Ovary (tissue), 9 donors: ENCODE data around the gene DUSP19. TPM values are rescaled to one million over a fixed set of nuclear protein-coding genes. Genes with fewer than 3 reads are reported as not detected.

Experiments used
- DNase-seq, 5 donors: peaks; one replicate each; pipeline ENCODE4 v3.0.0-alpha.2; 2019 to 2020
- H3K27ac ChIP-seq, 2 donors: fragments of 200-600 bp; one replicate each; pipeline versions ENCODE4 v1.5.1 to v1.8.0; 2019 to 2022
- H3K27me3 ChIP-seq: fragments of 200-600 bp; one replicate; pipeline ENCODE4 v1.8.0; 2022
- H3K36me3 ChIP-seq: fragments of 200-600 bp; sonication (generic); one replicate; pipeline ENCODE4 v1.5.1; 2019
- H3K4me1 ChIP-seq: one replicate; pipeline ENCODE4 v1.8.1; 2013; ENCODE audit warnings: mild to moderate bottlenecking, moderate library complexity; ENCODE audit not compliant: insufficient read depth
- H3K4me3 ChIP-seq: fragments of 200-600 bp; sonication (generic); one replicate; pipeline ENCODE4 v1.5.1; 2017
- H3K9me3 ChIP-seq, 2 donors: fragments of 200-600 bp in 1 of 2; sonication (generic) in 1 of 2; one replicate each; pipeline versions ENCODE4 v1.5.1 to v1.8.1; 2013 to 2019; ENCODE audit warnings: mild to moderate bottlenecking in 1 of 2, moderate library complexity in 1 of 2
- EP300 ChIP-seq: sonication (generic); formaldehyde crosslinking; IDR thresholded peaks from one replicate; pipeline ENCODE4 v1.6.1; 2017; ENCODE audit warnings: antibody characterized with exemption
- POLR2A ChIP-seq: fragments of 450-650 bp; IDR thresholded peaks from one replicate; pipeline ENCODE4 v1.6.1; 2017; ENCODE audit warnings: antibody characterized with exemption, mild to moderate bottlenecking, moderate library complexity
- WGBS, 3 donors: extraction: QIAGEN DNeasy Blood & Tissue Kit in 1 of 3; methylation state at CpG; one replicate each; pipeline versions ENCODE4 v1.1.5 to v1.1.7; 2013 to 2017; 5-methylcytosine and 5-hydroxymethylcytosine counted together
- intact Hi-C, 4 donors: fragments of 100-400 bp; cut with DNase I; formaldehyde crosslinking; loops; one replicate each; pipeline versions ENCODE4 v1.11.0 to v1.15.1; 2022 to 2023
- polyA plus RNA-seq, 2 donors: library from polyadenylated mRNA; stranded (reverse); fragments of 200-250 nt in 1 of 2; fragments of 350-450 nt in 1 of 2; fragmentation: Illumina TruSeq in 1 of 2; extraction: RNeasy Lipid Tissue Mini Kit (QIAGEN cat#74804) in 1 of 2; gene quantifications; one replicate each; pipeline ENCODE4 v1.2.3, GENCODE V29; 2013 to 2014
- total RNA-seq, 7 donors: library from RNA; depleted of rRNA in 2 of 7; stranded (reverse); fragments of >200 nt in 2 of 7; fragmentation: NEBNext Ultra II Directional in 3 of 7; extraction: Animal tissue kit (Norgen Biotek cat#: 25700) in 3 of 7; gene quantifications; one replicate each; pipeline versions ENCODE4 v1.1.0 to v1.2.4, GENCODE V29; 2016 to 2023
- TF ChIP-seq, protein P1 (sequence below), 3 donors: fragments of 450-650 bp in 2 of 3; fragments of 200-600 bp in 1 of 3; IDR thresholded peaks; one replicate each; pipeline versions ENCODE4 v1.5.1 to v1.8.0; 2016 to 2022; ENCODE audit warnings: antibody characterized with exemption in 3 of 3, mild to moderate bottlenecking in 1 of 3
- donor health status: DM: no; HTN: no; CAD: no; lungs with moderate emphysema.
- donor health status: DM: no; HTN: no; CAD: no.
- donor health status: Bipolar disorder and iron deficiency.
- donor health status: DM: yes; HTN: yes; CAD: no.
- donor health status: DM: no; HTN: no; CAD: no.
- donor health status: DM: yes; HTN: yes; CAD: no.

Gene DUSP19
- total and polyA plus RNA-seq, 9 donors = 1.4 to 5.5 (median 3.4) TPM

GRCh38 chr2:183049420-183049819 is 29.1 kb upstream of the DUSP19 start:
- Histone ChIP-seq H3K36me3 (no peaks in the 10 kb centered on the region), H3K27me3 (no peaks in the 10 kb centered on the region), H3K4me3 (no peak overlapping the region), H3K4me1 (no peaks in the 10 kb centered on the region), H3K9me3 (no peaks in the 10 kb centered on the region), H3K27ac (no peak overlapping the region)
- TF ChIP-seq POLR2A (no peak), EP300 (no peak)
- TF ChIP-seq, protein P1, sequence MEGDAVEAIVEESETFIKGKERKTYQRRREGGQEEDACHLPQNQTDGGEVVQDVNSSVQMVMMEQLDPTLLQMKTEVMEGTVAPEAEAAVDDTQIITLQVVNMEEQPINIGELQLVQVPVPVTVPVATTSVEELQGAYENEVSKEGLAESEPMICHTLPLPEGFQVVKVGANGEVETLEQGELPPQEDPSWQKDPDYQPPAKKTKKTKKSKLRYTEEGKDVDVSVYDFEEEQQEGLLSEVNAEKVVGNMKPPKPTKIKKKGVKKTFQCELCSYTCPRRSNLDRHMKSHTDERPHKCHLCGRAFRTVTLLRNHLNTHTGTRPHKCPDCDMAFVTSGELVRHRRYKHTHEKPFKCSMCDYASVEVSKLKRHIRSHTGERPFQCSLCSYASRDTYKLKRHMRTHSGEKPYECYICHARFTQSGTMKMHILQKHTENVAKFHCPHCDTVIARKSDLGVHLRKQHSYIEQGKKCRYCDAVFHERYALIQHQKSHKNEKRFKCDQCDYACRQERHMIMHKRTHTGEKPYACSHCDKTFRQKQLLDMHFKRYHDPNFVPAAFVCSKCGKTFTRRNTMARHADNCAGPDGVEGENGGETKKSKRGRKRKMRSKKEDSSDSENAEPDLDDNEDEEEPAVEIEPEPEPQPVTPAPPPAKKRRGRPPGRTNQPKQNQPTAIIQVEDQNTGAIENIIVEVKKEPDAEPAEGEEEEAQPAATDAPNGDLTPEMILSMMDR (IDR thresholded peaks at IDR 0.05) = no peak
- intact Hi-C loops = no loop called here
- DNase-seq = no peak
- 52 to 68% (median 56%) methylated on average over 5 of the region's 5 CpGs for WGBS, 3 donors

DNA sequence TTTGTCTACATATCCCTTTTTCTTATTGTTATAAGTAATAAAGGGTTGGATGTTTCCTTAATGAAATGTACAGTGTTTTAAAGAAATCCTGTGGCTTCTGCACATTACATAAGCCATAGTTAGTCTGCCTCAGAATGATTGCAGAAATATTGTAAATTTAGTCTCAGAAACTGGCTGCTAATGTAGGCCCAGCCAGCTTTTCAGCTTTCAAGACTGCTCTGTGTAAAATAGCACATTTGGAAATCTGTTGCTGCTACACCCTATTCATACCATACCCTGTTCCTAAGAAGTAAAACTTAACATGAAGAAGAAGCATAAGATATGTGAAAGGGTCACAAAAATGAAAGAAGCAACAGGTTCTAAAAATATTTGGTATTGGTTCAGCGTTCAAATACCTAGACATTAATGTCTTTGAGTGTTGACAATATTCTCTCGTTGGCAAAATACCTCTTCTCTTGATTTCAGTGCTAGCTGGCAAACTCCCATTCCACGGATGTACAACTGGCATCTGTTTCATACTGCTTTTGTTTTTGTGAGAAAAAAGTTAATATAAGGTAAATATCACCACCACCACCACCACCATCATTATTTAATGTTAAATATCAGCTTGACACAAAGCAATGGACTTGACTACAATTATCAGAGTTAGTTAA is 21.1 kb upstream of the DUSP19 start:
- DNase-seq = no peak
- Histone ChIP-seq H3K27ac (no peak overlapping the region), H3K9me3 (no peaks in the 10 kb centered on the region), H3K36me3 (no peaks in the 10 kb centered on the region), H3K4me3 (no peak overlapping the region), H3K4me1 (no peaks in the 10 kb centered on the region), H3K27me3 (no peaks in the 10 kb centered on the region)
- TF ChIP-seq, protein P1 (IDR thresholded peaks at IDR 0.05) = no peak
- TF ChIP-seq POLR2A = no peak
- no peak for TF ChIP-seq EP300
- intact Hi-C loops = no loop called here
- 31 to 52% (median 39%) methylated on average over 3 of the region's 3 CpGs for WGBS, 3 donors

DNA sequence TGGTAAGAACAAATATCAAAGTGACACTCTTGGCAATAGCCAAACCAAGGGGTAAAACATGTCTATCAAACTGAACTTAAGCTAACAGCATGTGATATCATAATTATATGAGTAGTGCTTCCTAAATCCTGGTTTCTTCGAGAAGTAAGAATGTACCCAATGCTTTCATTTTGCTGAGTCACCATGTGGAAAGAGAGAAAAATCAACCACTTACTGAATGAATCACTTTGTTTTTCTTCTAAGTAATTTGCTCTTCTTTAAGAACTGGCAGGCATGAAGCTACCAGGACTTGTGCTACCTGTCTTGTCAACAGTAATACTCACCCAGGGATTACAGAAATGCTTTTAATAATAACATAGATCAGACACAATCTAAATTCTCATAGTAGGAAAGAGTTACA is 19.0 kb upstream of the DUSP19 start:
- H3K27ac ChIP-seq = no peak overlapping the region
- H3K4me1 ChIP-seq = no peaks in the 10 kb centered on the region
- no peaks in the 10 kb centered on the region for H3K9me3 ChIP-seq
- no peak overlapping the region for H3K4me3 ChIP-seq
- no peaks in the 10 kb centered on the region for H3K36me3 ChIP-seq
- DNase-seq = no peak
- no peaks in the 10 kb centered on the region for H3K27me3 ChIP-seq
- TF ChIP-seq, protein P1 (IDR thresholded peaks at IDR 0.05) = no peak
- TF ChIP-seq POLR2A = no peak
- TF ChIP-seq EP300 = no peak
- WGBS, 3 donors = 11 to 26% (median 20%) methylated on average over 1 of the region's 1 CpG
- intact Hi-C loops = no loop called here

- intact Hi-C loops = no loop called here
- TF ChIP-seq, protein P1 (IDR thresholded peaks at IDR 0.05) = no peak
Observed at GRCh38 chr2:183060571-183061231, 17.8 kb upstream of the DUSP19 start.

More at GRCh38 chr2:183060571-183061231, 17.8 kb upstream of the DUSP19 start:
- Histone ChIP-seq H3K9me3 (no peaks in the 10 kb centered on the region), H3K4me1 (no peaks in the 10 kb centered on the region), H3K4me3 (no peak overlapping the region), H3K27ac (no peak overlapping the region), H3K27me3 (no peaks in the 10 kb centered on the region), H3K36me3 (no peaks in the 10 kb centered on the region)
- DNase-seq = no peak
- WGBS, 3 donors = 95% methylated on average over 14 of the region's 14 CpGs
